NCI-H748 (cell line): Measurements from ENCODE around the gene KRT6B.
A peak's percentile ranks its signal among the peaks of the same experiment; 100 is the strongest.
"Not testable (repeated sequence)": the region's sequence is repeated elsewhere in the genome, so short reads cannot be mapped to it uniquely, and the experiment has no call there.

Experiments used
- DNase-seq: peaks from one replicate; lab custom pipeline; 2025; ENCODE audit not compliant: unreplicated experiment; lab: John Stamatoyannopoulos, UW

KRT6B gene

DNA sequence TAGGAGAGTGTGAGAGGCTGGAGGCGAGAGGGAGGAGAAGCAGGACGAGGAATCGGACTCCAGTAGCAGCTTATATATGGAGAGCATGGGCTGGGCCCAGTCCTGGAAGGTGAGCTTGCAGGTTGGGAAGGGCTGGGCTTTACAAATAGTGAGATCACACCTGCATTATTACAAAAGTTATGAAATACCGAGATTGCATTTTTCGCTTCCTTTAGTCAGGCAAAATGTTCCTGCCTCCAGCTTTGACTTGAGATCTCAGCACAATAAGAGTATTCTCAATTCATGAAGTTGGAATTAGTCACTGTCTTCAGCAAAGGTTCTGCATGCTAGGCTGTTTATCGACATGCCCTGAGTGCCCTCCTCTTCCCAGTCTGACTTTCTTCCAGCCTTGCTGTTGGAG is at the start of gene KRT6B:
Gene KRT6B (minus strand): TSS at position 46 of the 400 bp plus-strand sequence. CDS start 68 bp downstream, outside the sequence.
- no peak for DNase-seq

DNA sequence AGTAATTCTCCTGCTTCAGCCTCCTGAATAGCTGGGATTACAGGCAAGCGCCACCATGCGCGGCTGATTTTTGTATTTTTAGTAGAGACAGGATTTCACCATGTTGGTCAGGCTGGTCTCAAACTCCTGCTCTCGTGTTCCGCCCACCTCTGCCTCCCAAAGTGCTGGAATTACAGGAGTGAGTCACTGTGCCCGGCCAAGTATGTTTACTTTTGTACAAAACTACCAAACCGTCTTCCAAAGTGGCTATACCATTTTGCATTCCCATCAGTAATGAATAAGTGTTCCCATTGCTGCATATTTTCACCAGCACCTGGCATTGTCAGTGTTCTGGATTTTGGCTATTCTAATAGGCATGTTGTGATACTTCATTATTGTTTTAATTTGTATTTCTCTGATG is 49.5 kb upstream of the KRT6B start:
- no peak for DNase-seq

DNA sequence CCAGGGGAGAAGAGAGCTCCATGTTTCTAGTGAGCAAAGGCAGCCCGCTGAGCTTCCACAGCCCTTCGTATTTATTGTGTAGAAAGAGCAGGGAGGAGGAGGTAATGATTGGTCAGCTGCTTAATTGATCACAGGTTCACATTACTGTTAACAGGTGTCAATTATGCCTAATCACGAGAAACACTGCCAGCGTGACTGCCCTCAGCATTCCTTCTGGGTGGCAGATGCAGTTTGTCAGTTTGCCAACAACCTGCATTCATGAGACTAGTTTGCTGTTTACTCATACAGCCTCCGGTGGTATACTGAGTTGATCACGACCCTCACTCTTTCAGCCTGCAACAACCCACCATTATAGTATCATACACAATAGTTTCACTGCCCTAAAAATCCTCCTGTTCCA is 48.6 kb upstream of the KRT6B start:
- DNase-seq = peak; percentile 80

DNA sequence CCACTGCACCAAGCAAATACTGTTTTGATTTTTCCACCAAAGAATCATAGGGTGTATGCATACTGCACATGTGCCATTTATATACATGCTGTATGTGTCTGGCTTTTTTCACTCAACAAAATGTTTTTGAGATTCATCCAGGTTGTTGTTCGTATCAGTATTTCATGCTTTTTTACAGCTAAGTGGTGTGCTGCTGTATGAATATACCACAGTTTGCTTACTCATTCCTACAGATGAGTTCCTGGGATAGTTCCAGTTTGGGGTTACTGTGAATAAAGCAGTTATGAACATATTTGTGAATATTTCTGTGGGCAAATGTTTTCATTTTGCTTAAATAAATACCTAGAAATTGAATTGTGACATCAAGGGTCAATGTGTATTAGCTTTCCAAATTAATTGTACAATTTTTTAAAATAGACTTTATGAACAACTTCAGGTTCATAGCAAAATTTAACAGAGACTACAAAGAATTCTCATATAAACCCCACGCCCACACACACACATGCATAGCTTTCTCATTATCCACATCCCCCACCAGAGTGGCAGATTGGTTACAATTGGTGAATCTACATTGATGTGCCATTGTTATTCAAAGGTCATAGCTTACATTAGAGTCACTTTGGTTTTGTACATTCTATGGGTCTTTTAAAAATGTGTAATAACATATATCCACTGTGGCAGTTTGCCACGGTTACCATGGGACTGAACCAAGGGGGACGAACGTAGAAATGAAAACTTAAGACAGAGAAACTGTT is 48.0 kb upstream of the KRT6B start:
- peak; percentile 28 for DNase-seq

GRCh38 chr12:52498946-52499345 is 47.0 kb upstream of the KRT6B start:
- DNase-seq = no peak

GRCh38 chr12:52497975-52498374 is 46.0 kb upstream of the KRT6B start:
- no peak for DNase-seq

DNA sequence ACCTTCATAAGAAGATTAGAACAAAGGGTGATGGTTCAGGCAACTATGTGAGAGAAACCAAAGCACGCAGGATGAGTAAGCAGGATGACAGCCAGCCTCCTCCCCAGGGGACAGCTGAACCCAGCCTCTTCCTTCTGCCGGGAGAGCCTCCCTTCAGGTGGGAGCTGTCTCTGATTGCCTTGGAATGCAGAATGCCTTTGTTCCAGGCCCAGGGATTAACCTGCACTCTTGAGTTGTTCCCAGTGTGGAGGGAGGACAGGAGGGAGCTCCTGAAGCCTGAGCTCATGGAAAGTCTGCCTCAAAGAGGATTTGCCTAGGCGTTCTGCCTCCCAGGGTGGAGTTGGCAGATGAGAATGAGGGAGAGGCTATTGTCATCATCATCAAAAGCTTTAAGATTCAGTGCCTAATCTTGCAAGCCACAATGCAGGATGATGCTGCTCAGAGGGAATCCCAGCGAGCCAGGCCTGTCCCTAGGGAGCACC is 44.7 kb upstream of the KRT6B start:
- DNase-seq = no peak

- DNase-seq = peak; percentile 75
Observed at GRCh38 chr12:52496054-52496453, 44.1 kb upstream of the KRT6B start.

- peak; percentile 89 for DNase-seq
Observed at GRCh38 chr12:52495389-52495788, 43.4 kb upstream of the KRT6B start.

GRCh38 chr12:52494518-52494917 is 42.6 kb upstream of the KRT6B start:
- DNase-seq = no peak

GRCh38 chr12:52494100-52494499 is 42.2 kb upstream of the KRT6B start:
- no peak for DNase-seq

GRCh38 chr12:52493172-52493571 is 41.2 kb upstream of the KRT6B start, which contains the start of gene KRT6A:
KRT6A (minus strand) TSS chr12:52493257; CDS start chr12:52493188, 69 bp downstream.
- DNase-seq = no peak

DNA sequence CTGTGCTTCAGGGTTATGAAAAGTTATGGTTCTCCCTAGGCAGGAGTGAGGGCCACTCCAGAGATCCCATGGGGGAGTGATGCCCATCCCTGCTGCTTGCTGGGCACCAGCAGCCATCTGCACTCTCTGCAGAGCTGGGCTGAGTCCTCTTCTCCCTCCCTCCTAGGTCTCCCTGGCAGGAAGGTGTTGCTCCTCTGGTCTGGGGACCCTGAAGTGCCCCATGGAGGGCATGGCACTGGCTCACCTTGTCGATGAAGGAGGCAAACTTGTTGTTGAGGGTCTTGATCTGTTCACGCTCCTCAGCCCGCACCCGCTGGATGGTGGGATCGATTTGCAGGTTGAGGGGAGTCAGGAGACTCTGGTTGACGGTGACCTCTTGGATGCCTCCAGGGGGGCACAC is 40.5 kb upstream of the KRT6B start:
- DNase-seq = not testable (repeated sequence)

GRCh38 chr12:52491495-52491894 is 39.5 kb upstream of the KRT6B start:
- DNase-seq = not testable (repeated sequence)

DNA sequence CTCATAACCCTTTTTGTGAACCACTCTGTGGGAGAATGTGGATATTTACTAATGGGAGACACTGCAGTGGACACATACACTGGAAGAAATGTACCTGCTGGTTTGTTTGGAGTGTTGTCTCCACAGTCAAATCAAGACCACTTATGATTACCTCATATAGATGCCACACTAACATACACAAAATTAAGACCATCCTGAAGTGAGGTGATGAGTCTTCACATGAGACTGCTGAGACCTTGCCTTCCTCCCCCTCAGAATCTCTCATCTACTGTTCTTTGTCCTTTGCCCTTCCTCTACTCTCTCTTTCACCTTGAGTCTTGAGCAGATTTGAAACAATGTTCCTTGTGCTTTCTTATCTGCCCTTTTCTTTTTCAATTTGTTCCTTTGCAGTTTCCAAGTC is 36.8 kb upstream of the KRT6B start:
- no peak for DNase-seq

DNA sequence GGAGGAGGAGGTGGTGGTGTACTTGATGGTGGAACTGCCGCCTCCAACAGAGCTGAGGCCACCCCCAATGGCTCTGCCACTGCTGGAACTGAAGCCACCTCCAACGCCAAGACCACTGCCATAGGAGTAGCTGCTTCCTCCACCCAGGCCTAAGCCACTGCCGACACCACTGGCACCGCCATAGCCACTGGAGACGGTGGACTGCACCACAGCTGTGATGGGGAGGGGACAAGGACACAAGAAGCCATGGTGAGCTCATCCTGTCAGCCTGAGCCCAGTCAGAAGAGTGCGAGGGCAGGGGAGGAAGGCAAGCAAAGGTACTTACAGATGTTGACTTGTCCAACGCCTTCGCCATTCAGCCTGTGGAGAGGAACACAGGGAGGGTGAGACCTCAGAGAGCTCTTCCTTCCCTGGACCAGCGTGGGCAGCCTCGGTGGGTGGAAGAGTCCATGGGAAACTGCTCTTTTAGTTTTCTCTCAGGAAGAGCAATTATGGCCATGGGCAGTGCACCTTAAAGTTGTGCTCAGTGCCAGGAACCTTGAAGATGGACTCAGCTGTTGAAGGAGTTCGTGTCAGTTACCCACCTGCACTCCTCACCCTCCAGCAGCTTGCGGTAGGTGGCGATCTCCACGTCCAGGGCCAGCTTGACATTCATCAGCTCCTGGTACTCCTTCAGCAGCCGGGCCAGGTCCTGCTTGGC is 35.9 kb upstream of the KRT6B start:
- DNase-seq = not testable (repeated sequence)

DNA sequence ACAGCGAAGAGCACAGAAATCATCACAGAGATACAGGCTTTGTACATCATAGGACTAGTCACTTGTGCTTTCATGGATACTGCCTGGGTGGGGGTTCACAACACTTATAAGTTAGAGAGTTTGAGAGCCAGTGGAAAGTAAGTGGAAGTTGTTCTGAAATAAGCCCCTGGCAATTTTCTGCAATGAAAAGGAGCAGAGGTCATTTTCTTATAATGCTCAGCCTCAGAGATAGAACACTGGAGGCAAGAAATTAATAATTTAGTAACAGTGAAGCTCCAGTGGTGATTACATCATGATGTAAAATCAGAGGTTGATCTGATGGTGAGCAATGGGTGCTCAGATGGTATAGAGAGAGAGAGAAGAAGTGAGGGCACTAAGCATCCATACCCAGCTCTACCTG is 35.3 kb upstream of the KRT6B start:
- no peak for DNase-seq

DNA sequence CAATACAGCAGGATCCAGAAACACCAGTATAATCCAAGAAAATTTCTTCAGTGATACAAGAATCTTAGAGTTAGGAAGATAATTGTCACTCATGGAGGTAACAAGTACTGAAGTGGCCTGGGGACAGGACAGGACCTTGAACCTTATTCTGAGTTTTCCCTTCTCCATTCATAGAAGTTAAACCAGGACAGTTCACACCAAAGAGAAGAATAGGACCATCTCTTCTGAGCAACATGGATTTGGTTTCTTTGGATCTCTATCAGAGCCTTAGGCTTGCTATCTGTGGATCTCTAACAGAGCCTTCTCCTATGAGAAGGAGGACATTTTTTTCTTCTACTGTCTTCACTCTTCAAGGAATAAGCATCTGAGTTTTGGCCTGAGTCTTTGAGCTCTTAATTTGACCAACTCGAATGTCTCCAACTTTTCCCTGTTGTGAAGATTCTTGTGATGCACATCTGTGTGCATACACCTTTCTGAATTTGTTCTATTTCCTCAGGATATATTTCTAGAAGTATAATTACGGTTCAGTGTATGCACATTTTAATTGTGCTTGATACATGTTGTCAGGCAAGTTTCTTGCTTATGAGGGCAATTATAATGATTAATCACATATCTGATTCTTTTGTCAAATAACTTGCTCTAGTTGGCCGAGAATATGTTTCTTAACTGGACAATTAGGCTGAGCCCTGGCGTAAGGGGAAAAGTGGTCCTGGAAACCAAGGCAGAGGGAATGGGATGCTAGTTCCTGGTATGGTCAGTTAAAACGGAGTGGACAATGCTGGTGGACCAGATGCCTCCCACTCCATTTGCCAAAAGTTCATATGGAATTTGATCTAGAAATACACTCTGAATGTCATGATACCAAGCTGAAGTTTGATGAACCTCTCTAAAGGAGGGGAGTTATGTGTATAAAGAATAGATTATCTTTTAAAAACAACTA is 34.5 kb upstream of the KRT6B start:
- no peak for DNase-seq

GRCh38 chr12:52480073-52480472 is 28.1 kb upstream of the KRT6B start:
- DNase-seq = no peak

DNA sequence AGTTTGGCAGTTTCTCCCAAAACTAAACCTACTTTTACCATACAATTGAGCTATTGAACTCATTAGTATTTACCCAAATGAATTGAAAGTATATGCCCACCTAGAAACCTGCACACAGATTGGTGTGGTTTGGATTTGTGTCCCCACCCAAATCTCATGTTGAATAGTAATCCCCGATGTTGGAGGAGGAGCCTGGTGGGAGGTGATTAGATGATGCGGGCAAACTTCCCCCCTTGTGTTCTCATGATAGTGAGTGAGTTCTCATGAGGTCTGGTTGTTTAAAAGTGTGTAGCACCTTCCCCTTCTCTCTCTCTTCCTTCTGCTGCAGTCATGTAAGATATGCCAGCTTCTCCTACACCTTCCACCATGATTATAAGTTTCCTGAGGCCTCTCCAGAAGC is 25.7 kb upstream of the KRT6B start:
- DNase-seq = no peak

DNA sequence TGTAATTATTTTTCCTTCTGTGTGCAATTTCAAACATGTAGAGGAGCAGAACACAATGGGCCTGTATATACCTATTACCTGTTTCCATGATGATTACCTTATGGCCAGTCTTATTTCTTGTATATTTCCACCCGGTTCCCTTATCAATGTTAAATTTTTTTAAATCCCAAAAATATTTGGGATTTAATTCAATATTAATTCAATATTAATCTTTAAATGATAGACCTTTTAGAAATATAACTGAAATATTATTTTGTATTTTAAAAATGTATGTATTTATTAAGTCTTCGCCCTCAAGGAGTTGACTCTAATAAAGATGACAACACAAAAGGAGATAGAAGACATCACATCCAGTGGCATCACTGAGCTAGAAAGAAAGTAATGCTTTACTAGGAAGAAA is 22.3 kb upstream of the KRT6B start:
- DNase-seq = no peak
